Measurements from ENCODE around the gene PIMREG.
A peak's percentile ranks its signal among the peaks of the same experiment; 100 is the strongest.

The PIMREG gene

DNA sequence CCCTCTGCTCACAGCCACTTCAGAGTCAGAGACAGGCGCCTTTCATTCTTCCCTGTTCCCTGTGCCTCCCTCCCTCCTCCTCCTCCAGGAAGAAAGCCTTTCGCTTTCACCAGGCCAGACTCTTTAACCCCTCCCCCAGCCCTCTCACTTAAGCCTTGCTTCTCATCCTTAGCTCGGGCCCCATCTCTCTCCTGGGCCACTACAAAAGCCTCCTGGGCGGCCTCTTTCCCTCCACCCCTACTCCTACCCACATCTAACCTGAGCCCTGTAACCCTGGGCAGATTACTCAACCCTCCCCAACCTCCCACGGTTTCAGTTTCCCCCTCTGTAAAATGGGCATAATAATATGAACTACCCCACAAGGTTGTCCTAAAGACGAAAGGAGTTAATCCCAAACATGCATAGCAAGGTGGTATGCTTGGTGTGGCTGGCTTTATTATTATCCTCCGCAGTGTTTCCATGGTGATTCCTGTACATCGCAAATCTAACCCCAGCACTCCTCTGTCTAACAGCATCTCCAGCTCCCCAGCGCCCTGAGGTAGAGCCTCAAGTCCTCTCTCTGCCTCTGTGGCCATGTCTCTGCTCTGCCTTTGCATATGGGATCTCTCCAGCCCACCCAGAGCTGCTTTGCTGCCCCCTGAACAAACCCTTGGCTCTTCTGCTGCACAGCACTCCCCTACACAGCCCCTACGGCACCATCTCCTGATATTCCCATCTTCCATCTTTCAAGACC lies 17.7 kb downstream of the PIMREG start:
- DNase-seq (ENCODE audit: low read depth, low spot score): no peak

DNA sequence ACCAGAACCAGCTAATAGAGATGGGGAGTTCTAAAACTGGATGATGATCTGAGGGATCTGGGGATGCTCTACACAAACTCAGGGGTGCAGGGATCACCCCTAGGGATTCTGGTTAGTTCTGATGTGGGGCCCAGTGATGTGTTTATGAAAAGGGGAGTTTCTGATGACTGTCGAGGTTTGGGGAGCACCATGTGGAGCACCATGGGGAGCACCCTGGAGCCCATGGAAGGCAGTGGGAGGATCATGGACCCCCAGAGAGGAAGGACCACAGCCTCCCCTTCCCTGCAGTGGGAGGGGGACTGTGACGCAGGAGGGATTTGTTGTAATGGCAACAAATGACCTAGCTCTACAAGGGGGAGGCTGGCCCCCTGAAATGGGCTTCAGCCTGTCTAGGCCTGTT lies 18.4 kb downstream of the PIMREG start:
- DNase-seq (ENCODE audit: low read depth, low spot score): no peak

DNA sequence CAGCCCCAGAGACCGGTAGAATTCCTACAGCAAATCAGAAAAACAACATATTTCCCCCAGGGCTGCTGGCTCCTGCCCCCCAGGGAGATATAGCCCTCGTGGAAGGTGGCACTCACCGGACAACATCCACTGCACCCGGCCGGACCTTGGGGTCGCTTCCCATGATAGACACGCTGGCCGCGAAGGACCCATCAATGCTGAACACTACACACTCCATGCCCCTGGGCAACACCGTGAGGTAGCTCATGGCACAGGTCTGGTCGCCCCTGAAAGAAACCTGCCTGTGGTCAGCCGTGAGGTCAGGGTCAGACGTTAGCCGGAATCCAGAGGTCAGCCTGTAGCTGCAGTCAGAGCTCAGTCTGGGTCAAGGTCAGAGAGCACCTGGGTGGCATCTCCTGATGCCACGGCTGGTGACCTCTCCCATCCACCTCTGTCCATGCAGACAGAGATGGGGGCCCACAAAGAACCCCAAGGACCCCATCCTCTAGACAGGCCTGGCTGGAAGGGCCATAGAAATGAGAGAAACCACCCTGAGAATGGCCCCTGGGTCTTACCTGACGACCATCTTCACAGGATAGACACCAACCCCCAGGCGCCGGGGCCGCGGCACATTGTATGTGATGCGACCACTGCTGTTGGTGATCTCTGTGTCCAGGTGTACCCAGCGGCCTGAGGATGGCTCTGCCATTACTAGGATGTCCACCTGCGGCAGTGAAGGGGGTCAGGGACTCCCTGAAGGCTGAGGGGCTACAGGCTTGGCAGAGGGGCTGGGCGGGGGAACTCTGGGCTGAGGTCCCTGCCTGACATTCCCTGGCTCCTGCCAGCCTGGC lies 19.6 kb downstream of the PIMREG start:
- no peak for DNase-seq (ENCODE audit: low read depth, low spot score)

DNA sequence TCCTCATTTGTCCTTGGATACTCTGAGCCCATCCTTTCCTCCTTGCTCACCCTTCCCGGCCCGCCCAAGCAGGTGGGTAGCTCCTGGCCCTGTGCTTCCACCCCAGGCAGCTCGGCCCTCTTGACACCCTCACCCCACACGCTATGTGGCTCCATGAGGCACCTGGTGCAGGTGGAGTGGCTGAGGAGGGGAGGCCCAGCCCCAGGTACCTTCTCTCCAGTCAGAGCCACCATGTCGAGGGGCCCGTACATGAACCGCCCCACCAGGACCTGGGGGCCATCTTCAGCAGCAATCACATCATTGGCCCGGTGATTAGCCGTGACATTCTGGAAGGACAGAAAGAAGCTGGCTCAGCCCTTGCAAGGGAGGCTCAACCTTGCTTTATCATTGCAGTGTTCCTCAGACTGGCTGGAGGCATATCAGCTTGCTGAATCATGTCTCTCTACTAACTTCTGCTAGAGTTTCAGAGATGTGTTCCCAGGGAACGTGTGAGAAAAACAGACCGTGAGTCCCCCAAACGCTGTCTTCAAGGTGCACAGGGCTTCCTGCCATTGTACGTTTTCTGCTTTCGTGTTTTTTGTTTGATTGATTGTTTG lies 20.3 kb downstream of the PIMREG start:
- DNase-seq (ENCODE audit: low read depth, low spot score): no peak

DNA sequence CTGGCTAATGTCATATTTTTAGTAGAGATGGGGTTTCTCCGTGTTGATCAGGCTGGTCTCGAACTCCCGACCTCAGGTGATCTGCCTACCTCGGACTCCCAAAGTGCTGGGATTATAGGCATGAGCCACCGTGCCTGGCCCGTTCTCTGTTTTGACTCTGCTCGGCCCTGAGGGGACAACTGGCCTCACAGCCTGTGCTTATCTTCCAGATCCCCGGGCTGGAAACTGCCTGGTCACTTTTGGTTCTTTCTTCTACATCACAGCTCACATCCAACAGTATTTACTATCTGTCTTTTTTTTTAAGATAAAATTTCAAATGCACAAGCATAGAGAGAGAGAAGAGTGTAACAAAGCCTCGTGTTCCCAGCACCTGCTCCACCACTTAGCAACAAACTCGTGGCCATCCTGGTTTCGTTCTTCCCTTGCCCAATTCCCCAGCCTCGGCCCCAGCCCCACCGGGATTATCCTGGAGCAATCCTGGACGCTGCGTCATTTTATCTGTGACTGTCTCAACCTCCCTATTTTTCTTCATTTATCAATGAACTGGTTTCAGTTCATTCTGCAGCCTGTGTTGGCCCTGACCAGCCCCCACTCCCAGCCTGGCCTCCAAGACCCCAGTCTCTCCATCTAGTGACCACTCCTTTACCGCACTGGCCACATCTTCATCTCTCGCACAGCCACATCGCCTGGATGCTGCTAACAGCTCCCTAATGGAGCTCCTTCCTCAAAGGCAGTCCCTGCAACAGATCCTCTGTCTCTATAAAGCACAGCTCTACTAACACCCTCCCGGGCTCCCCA lies 21.1 kb downstream of the PIMREG start:
- no peak for DNase-seq (ENCODE audit: low read depth, low spot score)

DNA sequence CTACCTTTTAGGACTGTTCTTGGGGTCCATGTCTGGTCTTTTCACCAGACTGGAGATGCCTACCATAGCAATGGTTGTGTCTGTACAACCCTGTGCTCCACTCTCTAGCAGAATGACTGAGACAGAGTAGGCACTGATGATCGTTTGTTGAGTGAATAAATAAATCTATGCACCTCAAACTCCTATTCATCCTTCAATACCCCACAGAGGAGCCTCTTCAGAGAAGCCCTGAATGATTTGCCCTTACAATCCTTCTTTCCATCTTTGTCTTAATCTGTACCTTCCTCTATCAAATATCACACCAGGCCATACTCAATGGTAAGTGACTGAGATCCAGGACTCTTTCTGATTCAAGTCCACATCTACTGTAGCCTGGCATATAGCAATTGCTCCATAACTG lies 23.3 kb downstream of the PIMREG start:
- DNase-seq (ENCODE audit: low read depth, low spot score): no peak

DNA sequence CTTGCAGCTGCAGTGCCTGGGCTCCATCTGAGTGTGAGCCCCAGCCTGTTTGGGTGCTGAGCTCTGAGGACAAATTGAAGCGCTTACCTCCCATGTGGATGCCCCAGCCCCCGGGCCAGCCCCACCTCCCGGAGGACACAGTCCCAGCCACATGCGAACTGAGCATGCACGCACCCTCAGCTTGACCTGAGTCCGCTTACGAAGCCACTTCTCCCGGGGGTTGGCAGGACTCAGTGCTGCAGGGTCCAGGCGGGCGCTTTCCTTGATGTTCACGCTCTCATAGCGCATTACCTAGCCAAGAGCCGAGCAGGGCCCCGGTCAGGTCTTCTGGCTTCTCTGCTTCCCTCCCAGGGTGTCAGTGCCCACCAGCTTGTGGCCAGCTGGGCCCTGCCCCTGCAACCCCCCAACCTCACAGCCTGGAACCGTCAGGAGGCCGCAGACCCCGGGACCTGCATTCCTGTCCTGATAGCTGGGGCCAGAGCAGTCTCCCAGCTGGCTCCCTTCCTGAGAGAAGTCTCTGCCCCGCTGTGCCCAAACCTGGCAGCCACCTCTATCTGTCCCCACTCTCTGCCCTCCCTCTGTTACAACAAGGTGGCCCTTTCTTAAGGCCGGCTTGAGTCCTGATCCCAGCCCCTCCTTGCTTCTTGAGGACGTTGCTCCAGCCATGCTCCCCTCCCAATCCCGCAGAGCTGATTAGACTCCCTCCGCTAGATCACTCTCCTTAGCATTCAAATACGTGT lies 24.0 kb downstream of the PIMREG start:
- DNase-seq (ENCODE audit: low read depth, low spot score): no peak

DNA sequence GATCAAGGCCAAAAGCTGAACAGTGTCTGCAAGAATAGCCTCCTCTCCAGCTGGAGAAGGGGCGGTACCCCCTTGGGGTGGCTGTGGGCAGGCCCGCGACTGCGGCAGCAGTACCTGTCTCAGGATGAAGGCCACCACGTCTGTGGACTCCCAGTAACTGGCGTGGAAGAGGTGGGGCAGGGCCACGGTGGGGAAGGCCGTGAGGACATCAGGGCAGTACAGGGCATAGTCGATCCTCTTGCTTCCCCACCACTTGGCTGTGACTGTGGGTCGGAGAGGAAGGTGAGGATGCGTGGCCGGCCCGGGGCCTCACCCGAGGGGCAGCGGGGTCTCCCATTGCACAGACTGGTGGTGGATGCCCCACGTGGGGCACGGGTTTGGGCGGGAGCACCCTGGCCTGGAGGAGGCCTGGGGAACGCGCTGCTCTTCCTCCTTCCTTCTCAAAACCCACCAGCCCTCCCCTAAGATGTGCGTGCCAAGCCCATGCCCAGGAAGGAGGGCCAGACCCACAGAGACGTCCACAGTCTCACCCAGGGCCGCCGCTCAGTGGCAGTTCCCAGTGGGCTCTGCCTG lies 26.0 kb downstream of the PIMREG start:
- DNase-seq (ENCODE audit: low read depth, low spot score): no peak

DNA sequence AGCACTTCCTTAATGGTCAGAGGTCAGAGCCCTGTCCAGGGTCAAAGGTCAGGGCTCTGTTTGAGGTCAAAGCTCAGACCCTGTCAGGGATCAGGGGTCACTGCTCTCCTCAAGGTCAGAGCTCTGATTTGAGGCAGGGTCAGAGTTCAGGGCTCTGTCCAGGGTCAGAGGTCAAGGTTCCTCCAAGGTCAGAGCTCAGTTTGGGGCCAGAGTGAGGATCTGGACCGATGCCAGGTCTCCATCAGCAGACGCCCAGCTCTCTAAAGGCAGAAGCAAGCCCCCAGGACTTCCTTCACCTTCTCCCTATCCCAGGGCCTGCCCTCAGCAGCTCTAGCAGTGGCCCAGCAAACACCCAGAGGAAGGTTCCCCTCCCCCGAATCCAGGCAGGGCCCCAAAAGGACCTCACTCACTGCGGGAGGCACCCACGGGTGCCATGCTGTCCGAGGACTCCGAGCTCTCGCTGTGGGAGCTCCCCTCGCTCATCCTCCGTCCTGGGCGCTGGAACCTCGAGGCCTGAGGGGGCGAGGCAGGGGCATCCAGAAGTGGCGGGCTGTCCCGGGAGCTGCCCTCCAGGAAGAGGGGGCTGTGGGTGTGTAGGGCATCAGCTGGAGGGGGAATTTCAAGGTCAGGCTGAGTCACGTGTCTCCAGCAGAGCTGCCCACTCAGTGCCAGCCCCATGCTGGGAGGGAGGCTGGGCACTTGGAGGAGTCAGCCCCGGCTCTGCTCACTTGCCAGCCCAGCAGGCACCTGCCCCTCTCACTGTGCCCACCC lies 26.7 kb downstream of the PIMREG start:
- no peak for DNase-seq (ENCODE audit: low read depth, low spot score)

DNA sequence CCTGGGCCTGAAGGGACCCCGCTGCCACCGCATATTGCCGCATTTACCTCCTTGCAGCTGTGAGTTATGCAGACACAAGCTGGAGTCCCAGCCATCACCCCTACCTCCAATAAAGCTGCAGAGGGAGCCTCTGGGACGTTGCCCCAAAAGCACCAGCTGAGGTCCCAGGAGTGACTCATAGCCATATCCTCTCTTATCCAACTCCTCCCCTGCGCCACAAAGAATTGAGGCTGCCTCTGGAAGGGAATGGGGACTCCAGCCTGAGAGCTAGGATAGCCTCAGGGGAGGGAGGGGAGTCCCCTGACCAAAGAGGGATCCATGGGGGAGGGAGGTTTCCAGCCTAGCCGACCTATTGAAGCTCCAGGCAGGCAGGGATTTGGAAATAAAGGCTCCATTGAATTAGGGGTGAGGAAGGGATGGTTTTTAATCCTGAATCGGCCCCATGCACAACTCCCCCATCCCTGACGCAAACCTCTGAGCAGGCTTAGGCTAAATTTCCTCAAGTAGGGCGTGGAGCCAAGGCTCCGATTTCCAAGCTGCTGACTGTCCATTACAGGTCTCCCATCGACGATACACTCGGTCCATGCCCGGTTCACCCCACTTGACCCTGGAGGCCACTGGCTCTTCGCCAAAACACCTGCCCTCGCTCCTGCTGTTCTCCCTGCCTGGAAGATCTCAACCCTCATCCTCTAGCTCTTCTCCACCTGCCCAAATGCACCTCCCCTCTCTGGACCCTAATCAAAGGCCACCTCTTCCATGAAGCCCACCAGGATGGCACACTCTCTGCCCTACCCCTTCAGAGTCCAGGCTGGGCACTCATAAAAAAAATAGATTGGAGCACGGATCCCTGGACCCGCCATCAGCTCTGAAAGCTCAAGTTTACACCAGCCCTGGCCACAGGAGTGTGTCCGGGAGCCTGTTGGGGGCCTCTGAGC lies 27.5 kb downstream of the PIMREG start:
- DNase-seq (ENCODE audit: low read depth, low spot score): no peak

DNA sequence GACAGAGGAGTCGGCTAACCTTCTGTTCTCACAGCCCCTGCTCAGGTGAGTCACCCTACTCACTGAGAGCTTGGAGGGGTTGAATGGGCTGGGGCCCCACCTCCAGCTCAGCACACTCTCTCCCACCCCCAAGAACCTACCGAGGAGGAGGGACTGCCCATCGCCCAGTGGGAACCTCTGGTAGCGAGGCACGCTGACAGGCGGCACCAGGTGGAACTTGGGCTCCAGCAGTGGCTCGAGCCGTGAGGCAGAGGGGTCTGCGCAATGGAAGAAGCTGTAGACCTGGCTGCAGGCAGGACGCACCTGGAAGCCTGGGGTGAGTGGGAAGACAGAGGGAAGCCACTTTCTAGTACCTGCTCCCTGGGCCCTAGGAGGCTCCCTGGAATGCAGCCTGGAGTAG lies 28.3 kb downstream of the PIMREG start:
- DNase-seq (ENCODE audit: low read depth, low spot score): no peak

DNA sequence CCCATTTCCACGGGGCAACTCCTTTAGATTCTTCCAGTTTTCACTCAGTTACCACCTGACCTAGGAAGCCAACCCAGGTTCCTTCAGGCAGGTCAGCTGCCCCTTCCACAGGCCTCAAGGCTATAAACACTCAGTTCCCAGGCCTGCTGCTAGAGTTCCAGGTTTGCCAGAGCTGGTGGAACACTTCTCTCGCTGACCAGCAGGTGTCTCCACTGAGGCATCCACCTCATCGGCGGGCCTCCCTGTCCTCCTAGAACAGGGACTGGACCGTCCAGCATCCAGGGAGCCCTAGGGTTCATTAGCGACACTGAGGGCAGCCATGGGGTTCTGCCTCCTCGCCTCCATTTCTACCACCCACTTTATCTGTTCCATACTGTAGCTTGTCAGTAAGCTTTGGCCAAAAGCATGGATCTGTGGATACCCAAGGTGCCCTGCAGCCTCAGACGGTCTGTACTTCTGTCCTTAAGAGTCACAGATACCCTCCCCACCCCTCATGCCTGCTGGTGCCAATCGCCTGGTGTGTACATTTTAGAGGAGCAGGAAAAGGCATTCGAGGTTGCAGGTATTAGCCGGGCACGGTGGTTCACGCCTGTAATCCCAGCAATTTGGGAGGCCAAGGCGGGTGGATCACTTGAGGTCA lies 29.0 kb downstream of the PIMREG start:
- DNase-seq (ENCODE audit: low read depth, low spot score): peak; percentile 21

DNA sequence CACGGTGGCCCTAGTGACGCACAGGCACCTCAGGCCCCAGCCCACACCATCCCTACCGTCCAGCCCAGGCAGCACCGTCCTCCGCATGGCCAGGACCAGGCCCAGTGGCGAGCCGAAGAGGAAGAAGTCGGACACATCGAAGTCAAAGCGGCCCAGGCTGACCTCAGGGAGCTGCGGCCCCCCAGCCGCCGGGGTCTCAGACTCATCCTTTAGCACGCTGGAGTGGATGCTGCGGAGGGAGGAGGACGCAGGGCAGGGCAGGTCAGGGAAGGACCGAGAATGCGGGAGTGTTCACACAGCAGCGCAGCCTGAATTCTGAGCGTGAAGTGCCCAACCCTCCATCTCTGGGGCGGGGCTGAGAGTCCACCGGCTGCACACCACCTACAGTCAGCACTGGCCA lies 30.1 kb downstream of the PIMREG start:
- no peak for DNase-seq (ENCODE audit: low read depth, low spot score)

DNA sequence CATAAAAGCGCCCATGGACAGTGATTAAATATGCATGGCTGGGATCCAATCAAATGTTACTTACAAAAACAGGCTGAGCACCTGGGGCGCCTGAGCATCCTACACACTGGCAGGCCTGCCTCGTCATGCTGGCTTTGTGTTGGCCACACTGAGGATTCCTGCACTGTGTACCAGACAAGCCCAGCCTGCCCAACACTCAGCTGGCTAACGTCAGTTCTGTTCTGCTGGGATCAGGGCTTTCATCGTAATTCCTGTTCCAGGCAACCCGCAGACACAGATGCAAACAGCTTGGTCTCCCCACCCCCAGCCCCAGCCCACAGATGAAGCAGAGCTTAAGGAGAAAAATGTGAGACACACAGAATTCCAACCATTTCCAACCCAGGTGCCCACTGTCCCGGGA lies 30.7 kb downstream of the PIMREG start:
- DNase-seq (ENCODE audit: low read depth, low spot score): no peak

DNA sequence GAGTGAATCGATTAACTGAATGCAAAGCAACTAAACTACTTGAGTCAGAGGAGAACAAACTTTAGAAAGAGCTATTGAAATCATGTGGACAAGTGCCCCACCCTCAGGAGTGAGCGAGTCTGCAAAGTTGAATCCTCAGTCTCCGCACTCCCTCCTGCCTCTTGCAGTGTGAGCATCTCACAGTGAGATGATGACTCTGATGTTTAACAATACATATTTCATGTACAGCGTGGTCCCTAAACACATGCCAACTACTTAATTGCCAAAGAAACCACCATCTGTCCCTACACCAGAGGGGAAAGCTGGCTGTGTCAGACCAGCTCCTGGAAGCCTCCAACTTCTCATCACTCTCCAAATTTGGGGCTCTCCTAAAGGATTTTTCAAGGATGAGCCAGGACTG lies 31.2 kb downstream of the PIMREG start:
- DNase-seq (ENCODE audit: low read depth, low spot score): no peak

DNA sequence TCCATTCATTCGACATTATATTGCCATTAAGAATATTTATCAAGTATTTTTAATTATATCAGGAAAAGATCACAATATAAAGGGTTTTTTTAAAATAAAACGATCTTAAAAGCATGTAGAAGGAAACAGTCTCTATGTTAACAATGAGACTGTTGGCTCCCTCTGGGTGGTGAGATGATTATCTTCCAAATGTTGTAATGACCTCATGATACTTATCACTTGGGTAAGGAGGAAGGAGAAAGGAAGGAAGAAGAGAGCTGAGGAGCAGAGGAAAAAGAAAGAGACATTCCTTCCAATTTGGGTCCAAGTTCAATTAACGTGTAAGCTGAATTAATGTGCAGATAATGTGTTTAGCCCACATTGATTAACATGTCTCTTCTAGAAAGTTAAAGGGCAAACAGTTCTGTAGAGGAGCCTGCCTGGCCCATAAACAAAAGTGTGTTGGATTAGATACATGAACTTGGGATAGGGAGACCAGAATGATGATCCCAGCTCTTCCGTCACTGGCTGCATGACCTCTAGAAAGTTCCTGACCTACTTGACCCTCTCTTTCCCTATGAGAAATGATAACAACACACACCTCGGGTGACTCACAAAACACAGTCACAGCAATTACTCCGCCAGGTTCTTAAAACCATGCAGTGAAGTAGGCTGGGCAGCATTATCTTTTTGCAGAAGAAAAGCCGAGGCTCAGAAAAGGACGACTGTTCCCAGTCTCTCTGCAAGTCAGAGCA lies 32.0 kb downstream of the PIMREG start:
- no peak for DNase-seq (ENCODE audit: low read depth, low spot score)

DNA sequence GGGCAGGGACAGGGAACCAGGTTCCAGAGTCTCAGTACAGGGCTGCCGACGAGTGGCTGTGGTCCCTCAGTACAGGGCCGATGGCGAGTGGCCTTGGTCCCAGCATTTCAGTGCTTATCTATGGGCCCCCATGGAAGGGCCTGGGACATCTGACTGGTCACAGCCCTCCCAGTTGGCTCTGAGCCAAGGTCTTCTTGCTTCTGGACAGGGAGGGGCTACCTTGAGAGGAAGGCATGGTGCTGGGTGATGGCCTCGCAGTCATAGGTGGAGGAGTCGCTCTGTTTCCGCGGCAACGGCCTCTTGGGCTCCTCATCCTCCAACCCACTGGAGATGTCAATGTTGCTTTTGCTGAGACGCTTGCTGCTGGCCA lies 32.5 kb downstream of the PIMREG start:
- DNase-seq (ENCODE audit: low read depth, low spot score): no peak

DNA sequence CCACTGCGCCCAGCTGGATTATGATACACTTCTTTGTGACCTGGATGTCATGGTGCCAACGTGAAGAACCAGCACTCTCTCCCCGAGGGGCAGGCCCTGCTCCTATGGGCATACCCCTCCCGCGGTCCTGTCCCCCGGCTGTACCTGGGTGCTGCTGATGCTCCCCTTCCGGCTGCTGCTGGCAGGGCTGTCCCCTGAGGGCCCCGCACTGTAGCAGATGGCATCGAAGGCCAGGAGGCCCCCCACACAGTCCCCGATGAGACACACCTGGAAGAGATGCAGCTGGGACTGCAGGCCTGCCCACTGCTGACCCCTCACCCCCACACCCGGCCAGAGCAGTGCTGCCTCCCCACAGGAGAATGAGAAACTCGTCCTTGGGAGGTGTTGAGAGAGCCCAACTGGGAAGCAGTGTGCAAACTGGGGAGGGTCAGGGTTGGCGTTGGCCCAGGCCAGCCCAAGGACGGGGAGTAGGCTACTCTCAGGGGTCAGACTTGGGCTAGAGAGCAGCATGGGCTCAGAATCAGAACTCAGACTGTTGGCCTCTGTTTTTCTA lies 33.7 kb downstream of the PIMREG start:
- DNase-seq (ENCODE audit: low read depth, low spot score): no peak

Measured in activated CD4-positive, CD25-positive, alpha-beta regulatory T cell treated with anti-CD3 and anti-CD28 coated beads, Interleukin-2, amount 50 U/mL, for 16 hours (primary cell).